ENCODE measurements around the gene FAM89A. TPM values are rescaled to one million over a fixed set of nuclear protein-coding genes. Genes with fewer than 3 reads are reported as not detected.

FAM89A gene
- total RNA-seq, 1 donor, result 10.9 TPM

DNA sequence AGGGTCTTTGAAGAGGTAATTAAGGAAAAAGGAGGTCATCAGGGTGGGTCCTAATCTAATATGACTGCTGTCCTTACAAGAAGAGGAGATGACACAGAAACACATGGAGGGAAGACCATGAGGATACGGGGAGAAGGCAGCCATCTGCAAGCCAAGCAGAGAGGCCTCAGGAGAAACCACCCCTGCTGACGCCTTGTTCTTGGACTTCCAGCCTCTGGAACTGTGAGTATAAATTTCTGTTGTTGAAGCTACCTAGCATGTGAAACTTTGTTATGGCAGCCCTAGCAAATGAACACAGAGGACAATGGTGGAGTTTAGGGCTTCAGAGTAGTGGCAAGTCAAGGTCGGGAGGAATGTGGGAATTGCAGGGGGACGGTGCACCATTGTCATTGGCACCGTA lies 36.7 kb upstream of the FAM89A start:
- Histone ChIP-seq H3K79me2 (ENCODE audit: insufficient read depth, low read length) (no peaks in the 10 kb centered on the region), H3K4me1 (ENCODE audit: insufficient read depth, low read length) (no peaks in the 10 kb centered on the region), H3K4me3 (ENCODE audit: insufficient read depth, low read length) (no peak overlapping the region), H4K20me1 (ENCODE audit: insufficient read depth, low read length) (no peaks in the 10 kb centered on the region), H3K27me3 (ENCODE audit: insufficient read depth, low read length) (no peaks in the 10 kb centered on the region), H3K9me3 (ENCODE audit: low read depth, low read length) (no peaks in the 10 kb centered on the region), H3K27ac (ENCODE audit: low read depth, low read length) (no peak overlapping the region), H3K4me2 (ENCODE audit: insufficient read depth, low read length) (no peak overlapping the region), H2AFZ (ENCODE audit: low read length) (no peak overlapping the region), H3K36me3 (ENCODE audit: insufficient read depth, low read length) (no peaks in the 10 kb centered on the region)
- TF ChIP-seq, protein P1, sequence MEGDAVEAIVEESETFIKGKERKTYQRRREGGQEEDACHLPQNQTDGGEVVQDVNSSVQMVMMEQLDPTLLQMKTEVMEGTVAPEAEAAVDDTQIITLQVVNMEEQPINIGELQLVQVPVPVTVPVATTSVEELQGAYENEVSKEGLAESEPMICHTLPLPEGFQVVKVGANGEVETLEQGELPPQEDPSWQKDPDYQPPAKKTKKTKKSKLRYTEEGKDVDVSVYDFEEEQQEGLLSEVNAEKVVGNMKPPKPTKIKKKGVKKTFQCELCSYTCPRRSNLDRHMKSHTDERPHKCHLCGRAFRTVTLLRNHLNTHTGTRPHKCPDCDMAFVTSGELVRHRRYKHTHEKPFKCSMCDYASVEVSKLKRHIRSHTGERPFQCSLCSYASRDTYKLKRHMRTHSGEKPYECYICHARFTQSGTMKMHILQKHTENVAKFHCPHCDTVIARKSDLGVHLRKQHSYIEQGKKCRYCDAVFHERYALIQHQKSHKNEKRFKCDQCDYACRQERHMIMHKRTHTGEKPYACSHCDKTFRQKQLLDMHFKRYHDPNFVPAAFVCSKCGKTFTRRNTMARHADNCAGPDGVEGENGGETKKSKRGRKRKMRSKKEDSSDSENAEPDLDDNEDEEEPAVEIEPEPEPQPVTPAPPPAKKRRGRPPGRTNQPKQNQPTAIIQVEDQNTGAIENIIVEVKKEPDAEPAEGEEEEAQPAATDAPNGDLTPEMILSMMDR (IDR thresholded peaks at IDR 0.05; ENCODE audit: extremely low read depth, low read depth, low read length), result no peak
- no peak for DNase-seq (ENCODE audit: insufficient read length, low spot score, missing footprints)

GRCh38 chr1:231075497-231075896 lies 35.4 kb upstream of the FAM89A start:
- TF ChIP-seq, protein P1 (IDR thresholded peaks at IDR 0.05; ENCODE audit: extremely low read depth, low read depth, low read length), result no peak
- Histone ChIP-seq H3K4me3 (ENCODE audit: insufficient read depth, low read length) (no peak overlapping the region), H3K4me1 (ENCODE audit: insufficient read depth, low read length) (no peaks in the 10 kb centered on the region), H3K27ac (ENCODE audit: low read depth, low read length) (no peak overlapping the region), H3K9me3 (ENCODE audit: low read depth, low read length) (no peaks in the 10 kb centered on the region), H3K27me3 (ENCODE audit: insufficient read depth, low read length) (no peaks in the 10 kb centered on the region), H2AFZ (ENCODE audit: low read length) (no peak overlapping the region), H3K36me3 (ENCODE audit: insufficient read depth, low read length) (no peaks in the 10 kb centered on the region), H3K79me2 (ENCODE audit: insufficient read depth, low read length) (no peaks in the 10 kb centered on the region), H3K4me2 (ENCODE audit: insufficient read depth, low read length) (no peak overlapping the region), H4K20me1 (ENCODE audit: insufficient read depth, low read length) (no peaks in the 10 kb centered on the region)
- no peak for DNase-seq (ENCODE audit: insufficient read length, low spot score, missing footprints)

- H3K36me3 ChIP-seq (ENCODE audit: insufficient read depth, low read length), result no peaks in the 10 kb centered on the region
- H3K27ac ChIP-seq (ENCODE audit: low read depth, low read length), result no peak overlapping the region
- H2AFZ ChIP-seq (ENCODE audit: low read length), result no peak overlapping the region
- no peaks in the 10 kb centered on the region for H3K27me3 ChIP-seq (ENCODE audit: insufficient read depth, low read length)
- H3K79me2 ChIP-seq (ENCODE audit: insufficient read depth, low read length), result no peaks in the 10 kb centered on the region
- TF ChIP-seq, protein P1 (IDR thresholded peaks at IDR 0.05; ENCODE audit: extremely low read depth, low read depth, low read length), result no peak
- H3K4me3 ChIP-seq (ENCODE audit: insufficient read depth, low read length), result no peak overlapping the region
- H3K4me1 ChIP-seq (ENCODE audit: insufficient read depth, low read length), result no peaks in the 10 kb centered on the region
- H3K4me2 ChIP-seq (ENCODE audit: insufficient read depth, low read length), result no peak overlapping the region
- DNase-seq (ENCODE audit: insufficient read length, low spot score, missing footprints), result no peak
- no peaks in the 10 kb centered on the region for H3K9me3 ChIP-seq (ENCODE audit: low read depth, low read length)
- no peaks in the 10 kb centered on the region for H4K20me1 ChIP-seq (ENCODE audit: insufficient read depth, low read length)
Measured at GRCh38 chr1:231075020-231075419, 35.0 kb upstream of the FAM89A start.

DNA sequence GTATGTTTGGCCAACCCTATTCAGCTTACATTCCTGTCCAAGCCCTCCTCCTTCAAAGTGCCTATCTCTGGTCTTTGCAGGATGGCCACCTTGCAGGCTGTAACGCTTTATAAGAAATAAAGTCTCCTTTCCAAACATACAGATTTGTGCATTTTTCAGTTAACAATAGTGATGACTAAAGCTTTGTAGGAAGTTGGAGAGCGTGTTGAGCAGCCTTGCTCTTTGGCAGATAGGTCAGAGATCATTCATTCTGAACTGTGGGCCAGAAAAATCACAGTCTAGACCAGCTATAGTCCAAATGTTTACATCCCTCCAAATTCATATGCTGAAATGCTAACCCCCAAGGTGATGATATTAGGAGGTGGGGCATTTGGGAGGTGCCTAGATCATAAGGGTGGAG lies 34.0 kb upstream of the FAM89A start:
- no peak overlapping the region for H3K27ac ChIP-seq (ENCODE audit: low read depth, low read length)
- DNase-seq (ENCODE audit: insufficient read length, low spot score, missing footprints), result no peak
- no peaks in the 10 kb centered on the region for H3K36me3 ChIP-seq (ENCODE audit: insufficient read depth, low read length)
- no peak overlapping the region for H3K4me2 ChIP-seq (ENCODE audit: insufficient read depth, low read length)
- TF ChIP-seq, protein P1 (IDR thresholded peaks at IDR 0.05; ENCODE audit: extremely low read depth, low read depth, low read length), result no peak
- H2AFZ ChIP-seq (ENCODE audit: low read length), result no peak overlapping the region
- H3K4me1 ChIP-seq (ENCODE audit: insufficient read depth, low read length), result no peaks in the 10 kb centered on the region
- H3K27me3 ChIP-seq (ENCODE audit: insufficient read depth, low read length), result no peaks in the 10 kb centered on the region
- no peaks in the 10 kb centered on the region for H3K9me3 ChIP-seq (ENCODE audit: low read depth, low read length)
- no peak overlapping the region for H3K4me3 ChIP-seq (ENCODE audit: insufficient read depth, low read length)
- H3K79me2 ChIP-seq (ENCODE audit: insufficient read depth, low read length), result no peaks in the 10 kb centered on the region
- no peaks in the 10 kb centered on the region for H4K20me1 ChIP-seq (ENCODE audit: insufficient read depth, low read length)
